Measurements from ENCODE around the gene CD274.

DNA sequence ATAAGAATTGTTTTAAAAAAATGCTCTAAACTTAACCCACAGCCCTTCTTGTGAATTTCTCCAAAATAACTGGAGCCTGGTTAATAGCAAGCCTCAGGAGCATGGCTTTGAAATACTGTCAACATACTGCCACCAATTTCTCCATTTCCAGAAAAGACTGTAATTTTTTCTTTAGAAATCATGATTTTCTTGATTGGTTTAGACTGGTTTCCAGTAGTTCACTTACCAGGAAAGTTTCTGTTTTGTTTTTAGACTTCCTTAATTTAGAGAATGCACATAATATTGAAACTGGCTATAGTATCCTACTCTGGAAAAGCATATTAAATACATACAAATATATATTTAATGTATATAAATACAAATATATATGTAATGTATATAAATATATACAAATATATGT, 4.5 kb upstream of the CD274 start:
- TF ChIP-seq POLR2AphosphoS5 (IDR thresholded peaks at IDR 0.05; ENCODE audit: borderline replicate concordance, low read depth, low read length) (no peak), EZH2 (IDR thresholded peaks at IDR 0.05) (no peak)

Measured in SK-N-MC (cell line).